HEK293 (cell line): ENCODE measurements around the gene ANP32A.

Experiments
- CTCF ChIA-PET: fragments of 350-600 bp; formaldehyde crosslinking; extraction: SDS; loops from one replicate; lab custom pipeline; 2021; ENCODE audit warnings: antibody characterized with exemption; lab: Yijun Ruan, JAX
- POLR2A ChIA-PET: fragments of 300-600 bp; formaldehyde crosslinking; extraction: SDS; loops from one replicate; lab custom pipeline; 2020; ENCODE audit warnings: antibody characterized with exemption, inconsistent platforms; lab: Yijun Ruan, JAX
- H3K27ac ChIP-seq: fragments of 200-500 bp; sonication (Bioruptor generic); 2 replicates; pipeline ENCODE4 v1.5.1; 2014; ENCODE audit warnings: low read depth, low read length, control low read depth, inconsistent platforms; ENCODE audit errors: extremely low read depth
- H3K36me3 ChIP-seq, 2 experiments: fragments of 200-500 bp in 1 of 2; sonication (Bioruptor generic) in 1 of 2; 1 replicate in 1 of 2; 2 replicates in 1 of 2; pipeline ENCODE4 v1.5.1; 2014 to 2017; ENCODE audit warnings: inconsistent platforms in 2 of 2, low read length in 2 of 2; ENCODE audit not compliant: control insufficient read depth in 2 of 2, insufficient read depth in 1 of 2
- H3K4me1 ChIP-seq: fragments of 200-500 bp; sonication (Bioruptor generic); 2 replicates; pipeline ENCODE4 v1.5.1; 2014; ENCODE audit warnings: mild to moderate bottlenecking, low read length, inconsistent platforms; ENCODE audit not compliant: control insufficient read depth, insufficient read depth
- H3K4me3 ChIP-seq: 2 replicates; pipeline ENCODE4 v1.5.1; 2011; ENCODE audit warnings: low read depth, mild to moderate bottlenecking, control low read depth, low read length, moderate library complexity
- H3K9me3 ChIP-seq: fragments of 200-500 bp; sonication (Bioruptor generic); 2 replicates; pipeline ENCODE4 v1.5.1; 2014; ENCODE audit warnings: low read depth, low read length, inconsistent platforms; ENCODE audit not compliant: control insufficient read depth, insufficient read depth
- AEBP2 ChIP-seq: fragments of 450-650 bp; formaldehyde crosslinking; IDR thresholded peaks from 2 replicates; pipeline ENCODE4 v1.5.1; 2016; ENCODE audit warnings: missing biosample characterization, missing genetic modification characterization, borderline replicate concordance
- ATF2 ChIP-seq: fragments of 450-650 bp; formaldehyde crosslinking; IDR thresholded peaks from 2 replicates; pipeline ENCODE4 v1.5.1; 2016; ENCODE audit warnings: missing biosample characterization, missing genetic modification characterization, low read depth
- FEZF1 ChIP-seq: fragments of 450-650 bp; formaldehyde crosslinking; IDR thresholded peaks from 2 replicates; pipeline ENCODE4 v1.5.1; 2016; ENCODE audit warnings: missing biosample characterization, missing genetic modification characterization
- GLIS1 ChIP-seq: fragments of 450-650 bp; formaldehyde crosslinking; IDR thresholded peaks from 2 replicates; pipeline ENCODE4 v1.5.1; 2016; ENCODE audit warnings: missing biosample characterization, missing genetic modification characterization
- PATZ1 ChIP-seq: fragments of 450-650 bp; formaldehyde crosslinking; IDR thresholded peaks from 2 replicates; pipeline ENCODE4 v1.5.1; 2016; ENCODE audit warnings: missing biosample characterization, missing genetic modification characterization
- PRDM10 ChIP-seq: fragments of 450-650 bp; formaldehyde crosslinking; IDR thresholded peaks from 2 replicates; pipeline ENCODE4 v1.5.1; 2016; ENCODE audit warnings: missing biosample characterization, missing genetic modification characterization
- SP2 ChIP-seq: fragments of 450-650 bp; formaldehyde crosslinking; IDR thresholded peaks from 2 replicates; pipeline ENCODE4 v1.5.1; 2016; ENCODE audit warnings: missing biosample characterization, missing genetic modification characterization
- ZBTB17 ChIP-seq: fragments of 450-650 bp; formaldehyde crosslinking; IDR thresholded peaks from 2 replicates; pipeline ENCODE4 v1.5.1; 2016; ENCODE audit warnings: missing biosample characterization, missing genetic modification characterization
- ZBTB7A ChIP-seq: fragments of 450-650 bp; formaldehyde crosslinking; IDR thresholded peaks from 2 replicates; pipeline ENCODE4 v1.5.1; 2016; ENCODE audit warnings: low read depth, missing biosample characterization, missing genetic modification characterization
- ZNF10 ChIP-seq: fragments of 450-650 bp; formaldehyde crosslinking; IDR thresholded peaks from 2 replicates; pipeline ENCODE4 v1.5.1; 2017; ENCODE audit warnings: missing biosample characterization, missing genetic modification characterization
- ZNF19 ChIP-seq: fragments of 450-650 bp; formaldehyde crosslinking; IDR thresholded peaks from 2 replicates; pipeline ENCODE4; 2016; ENCODE audit warnings: missing biosample characterization, missing genetic modification characterization, low read depth
- ZNF302 ChIP-seq: fragments of 450-650 bp; formaldehyde crosslinking; IDR thresholded peaks from 2 replicates; pipeline ENCODE4 v1.5.1; 2016; ENCODE audit warnings: missing biosample characterization, missing genetic modification characterization, low read depth
- ZNF362 ChIP-seq: fragments of 450-650 bp; formaldehyde crosslinking; IDR thresholded peaks from 2 replicates; pipeline ENCODE4 v1.5.1; 2016; ENCODE audit warnings: missing biosample characterization, missing genetic modification characterization
- ZNF48 ChIP-seq: fragments of 450-650 bp; formaldehyde crosslinking; IDR thresholded peaks from 2 replicates; pipeline ENCODE4 v1.5.1; 2016; ENCODE audit warnings: missing biosample characterization, missing genetic modification characterization
- ZNF561 ChIP-seq: fragments of 450-650 bp; IDR thresholded peaks from 2 replicates; pipeline ENCODE4 v1.5.1; 2018; ENCODE audit warnings: missing biosample characterization, missing genetic modification characterization, borderline replicate concordance
- ZNF580 ChIP-seq: fragments of 450-650 bp; formaldehyde crosslinking; IDR thresholded peaks from 2 replicates; pipeline ENCODE4 v1.5.1; 2016; ENCODE audit warnings: missing biosample characterization, missing genetic modification characterization
- ZNF600 ChIP-seq: fragments of 450-650 bp; formaldehyde crosslinking; IDR thresholded peaks from 2 replicates; pipeline ENCODE4 v1.5.1; 2016; ENCODE audit warnings: missing biosample characterization, missing genetic modification characterization
- ZSCAN16 ChIP-seq: fragments of 450-650 bp; formaldehyde crosslinking; IDR thresholded peaks from 2 replicates; pipeline ENCODE4 v1.5.1; 2016; ENCODE audit warnings: missing biosample characterization, missing genetic modification characterization

The ANP32A gene

GRCh38 chr15:68795298-68795848, 25.3 kb downstream of the ANP32A start (continued):
- TF ChIP-seq ZNF48 (no peak), ZBTB17 (tag by site-specific recombination) (no peak), PATZ1 (tag by site-specific recombination) (peak; percentile 70), SP2 (tag by site-specific recombination) (peak; percentile 53), ATF2 (peak; percentile 35; the same call in 1 of the 2 replicates), GLIS1 (tag by site-specific recombination) (0 out of 2 replicates have a peak, but pooled peaks have one; percentile 21), ZNF19 (tag by site-specific recombination) (no peak), ZNF600 (tag by site-specific recombination) (peak; percentile 86), ZBTB7A (tag by site-specific recombination) (no peak), PRDM10 (peak; percentile 90), FEZF1 (no peak)

- peaks cover 13% of the 10 kb centered on the region for H3K4me1 ChIP-seq
- H3K4me3 ChIP-seq = no peak overlapping the region
- no peaks in the 10 kb centered on the region; a peak in 1 of 3 replicates for H3K36me3 ChIP-seq
- ChIA-PET CTCF (interaction anchor here (0.5 to 2.0 kb wide), 5 partner anchors 11 to 558 kb away, joined by 4 to 6 read pairs (median 4); no protein-coding TSS in a partner anchor), POLR2A (interaction anchor here (1.4 kb wide), 2 partner anchors 21 to 24 kb away, joined by 5 read pairs; no protein-coding TSS in a partner anchor)
- no peak for TF ChIP-seq AEBP2 (tag by site-specific recombination)
- TF ChIP-seq ZNF362 = no peak
- no peak for TF ChIP-seq ZNF561 (tag by site-specific recombination)
- TF ChIP-seq ZNF580 (tag by site-specific recombination) = no peak
- TF ChIP-seq ZSCAN16 (tag by site-specific recombination) = no peak
- no peak for TF ChIP-seq ZNF302 (tag by site-specific recombination)
- no peak for TF ChIP-seq ZNF10 (tag by site-specific recombination)
- no peaks in the 10 kb centered on the region for H3K9me3 ChIP-seq
- no peak overlapping the region for H3K27ac ChIP-seq
Observed at GRCh38 chr15:68794863-68795262, 25.8 kb downstream of the ANP32A start.
